H9 (cell line): ENCODE measurements around the gene RGS6. TPM values are rescaled to one million over a fixed set of nuclear protein-coding genes. Genes with fewer than 3 reads are reported as not detected.

ENCODE experiments used
- DNase-seq: peaks from one replicate; pipeline ENCODE4 v3.0.0-alpha.2; 2017
- H2AFZ ChIP-seq: one replicate; pipeline ENCODE4 v1.6.1; 2013; ENCODE audit warnings: mild to moderate bottlenecking, low read length, control low read depth, moderate library complexity
- H2AK5ac ChIP-seq: 2 replicates; pipeline ENCODE4 v1.6.1; 2013; ENCODE audit warnings: low read length, control low read depth, mixed read lengths; ENCODE audit not compliant: insufficient read length
- H2BK120ac ChIP-seq: one replicate; pipeline ENCODE4 v1.6.1; 2013; ENCODE audit warnings: low read depth, mild to moderate bottlenecking, low read length, control low read depth, inconsistent platforms; ENCODE audit not compliant: poor library complexity, severe bottlenecking
- H2BK12ac ChIP-seq: 2 replicates; pipeline ENCODE4 v1.6.1; 2013; ENCODE audit warnings: low read length, control low read depth, mixed read lengths, low read depth; ENCODE audit not compliant: insufficient read length
- H2BK15ac ChIP-seq: 2 replicates; pipeline ENCODE4 v1.6.1; 2013; ENCODE audit warnings: low read depth, low read length, control low read depth
- H2BK20ac ChIP-seq: one replicate; pipeline ENCODE4 v1.6.1; 2013; ENCODE audit warnings: low read depth, mild to moderate bottlenecking, low read length, control low read depth, inconsistent platforms; ENCODE audit not compliant: poor library complexity, severe bottlenecking
- H2BK5ac ChIP-seq: 2 replicates; pipeline ENCODE4 v1.6.1; 2013; ENCODE audit warnings: low read length, control low read depth, mixed read lengths; ENCODE audit not compliant: insufficient read length
- H3K14ac ChIP-seq: 2 replicates; pipeline ENCODE4 v1.6.1; 2013; ENCODE audit warnings: low read length, control low read depth; ENCODE audit not compliant: insufficient read depth
- H3K18ac ChIP-seq: 2 replicates; pipeline ENCODE4 v1.6.1; 2013; ENCODE audit warnings: low read depth, mild to moderate bottlenecking, mixed read lengths, low read length, control low read depth; ENCODE audit not compliant: insufficient read length
- H3K23ac ChIP-seq: 2 replicates; pipeline ENCODE4 v1.6.1; 2013; ENCODE audit warnings: low read length, control low read depth, mixed read lengths, low read depth; ENCODE audit not compliant: insufficient read length
- H3K23me2 ChIP-seq: 2 replicates; pipeline ENCODE4 v1.6.1; 2013; ENCODE audit warnings: low read depth, mild to moderate bottlenecking, mixed read lengths, low read length, control low read depth; ENCODE audit not compliant: insufficient read length, poor library complexity, severe bottlenecking
- H3K27ac ChIP-seq: 2 replicates; pipeline ENCODE4 v1.5.1; 2013; ENCODE audit warnings: low read length, control low read depth, mixed read lengths, low read depth; ENCODE audit not compliant: insufficient read length
- H3K27me3 ChIP-seq: 2 replicates; pipeline ENCODE4 v1.6.1; 2013; ENCODE audit warnings: low read length, control low read depth, inconsistent platforms; ENCODE audit not compliant: insufficient read depth
- H3K4ac ChIP-seq: 2 replicates; pipeline ENCODE4 v1.6.1; 2013; ENCODE audit warnings: low read depth, mild to moderate bottlenecking, control low read depth, inconsistent platforms, low read length, moderate library complexity
- H3K4me1 ChIP-seq: 2 replicates; pipeline ENCODE4 v1.6.1; 2013; ENCODE audit warnings: low read length, control low read depth, inconsistent platforms; ENCODE audit not compliant: insufficient read depth
- H3K4me2 ChIP-seq: 2 replicates; pipeline ENCODE4 v1.6.1; 2013; ENCODE audit warnings: low read length, control low read depth, mixed read lengths; ENCODE audit not compliant: insufficient read length, insufficient read depth
- H3K56ac ChIP-seq: 2 replicates; pipeline ENCODE4 v1.6.1; 2013; ENCODE audit warnings: low read depth, mild to moderate bottlenecking, mixed read lengths, low read length, control low read depth; ENCODE audit not compliant: insufficient read length
- H3K79me1 ChIP-seq: 2 replicates; pipeline ENCODE4 v1.6.1; 2013; ENCODE audit warnings: low read depth, mild to moderate bottlenecking, moderate library complexity, low read length, control low read depth, inconsistent platforms; ENCODE audit not compliant: insufficient read depth, poor library complexity, severe bottlenecking
- H3K79me2 ChIP-seq: 2 replicates; pipeline ENCODE4 v1.6.1; 2013; ENCODE audit warnings: low read length, control low read depth, inconsistent platforms; ENCODE audit not compliant: insufficient read depth
- H3K9ac ChIP-seq: 2 replicates; pipeline ENCODE4 v1.6.1; 2013; ENCODE audit warnings: low read length, control low read depth, mixed read lengths; ENCODE audit not compliant: insufficient read length; ENCODE audit errors: extremely low read depth
- H3K9me3 ChIP-seq: one replicate; pipeline ENCODE4 v1.6.1; 2013; ENCODE audit warnings: low read depth, low read length, inconsistent platforms; ENCODE audit not compliant: control insufficient read depth
- H3T11ph ChIP-seq: one replicate; pipeline ENCODE4 v1.6.1; 2013; ENCODE audit warnings: mild to moderate bottlenecking, low read length, control low read depth, inconsistent platforms
- H4K20me1 ChIP-seq: one replicate; pipeline ENCODE4 v1.6.1; 2013; ENCODE audit not compliant: control insufficient read depth, insufficient read length, insufficient read depth
- H4K5ac ChIP-seq: 2 replicates; pipeline ENCODE4 v1.6.1; 2013; ENCODE audit warnings: low read depth, mild to moderate bottlenecking, mixed read lengths, low read length, control low read depth; ENCODE audit not compliant: insufficient read length
- H4K8ac ChIP-seq: replicated peaks from 2 replicates; pipeline ENCODE4 v1.6.1; 2013; ENCODE audit warnings: low read length, control low read depth, mixed read lengths, low read depth; ENCODE audit not compliant: insufficient read length
- H4K91ac ChIP-seq: 2 replicates; pipeline ENCODE4 v1.6.1; 2013; ENCODE audit warnings: low read depth, mild to moderate bottlenecking, moderate library complexity, mixed read lengths, low read length, control low read depth; ENCODE audit not compliant: insufficient read length
- H3K27ac Mint-ChIP-seq, 3 experiments: 2 replicates in 2 of 3; 3 replicates in 1 of 3; pipeline ENCODE4 v1.8.0; 2020 to 2021; ENCODE audit warnings: mixed read lengths in 3 of 3, mild to moderate bottlenecking in 1 of 3, moderate library complexity in 1 of 3
- H3K27me3 Mint-ChIP-seq: 2 replicates; pipeline ENCODE4 v1.8.0; 2021; ENCODE audit warnings: low read depth, mild to moderate bottlenecking, moderate library complexity, mixed read lengths
- H3K36me3 Mint-ChIP-seq, 3 experiments: 2 replicates in 2 of 3; 3 replicates in 1 of 3; pipeline ENCODE4 v1.8.0; 2020 to 2021; ENCODE audit warnings: low read depth in 3 of 3, mixed read lengths in 3 of 3; ENCODE audit not compliant: insufficient read depth in 1 of 3
- H3K4me1 Mint-ChIP-seq, 2 experiments: 2 replicates each; pipeline ENCODE4 v1.8.0; 2020; ENCODE audit warnings: mixed read lengths in 2 of 2
- H3K4me3 Mint-ChIP-seq, 2 experiments: 2 replicates in 1 of 2; 3 replicates in 1 of 2; pipeline ENCODE4 v1.8.0; 2020 to 2021; ENCODE audit warnings: mild to moderate bottlenecking in 2 of 2, mixed read lengths in 2 of 2, moderate library complexity in 1 of 2
- H3K9me3 Mint-ChIP-seq, 2 experiments: 2 replicates in 1 of 2; 3 replicates in 1 of 2; pipeline ENCODE4 v1.8.0; 2020; ENCODE audit warnings: mild to moderate bottlenecking in 2 of 2, mixed read lengths in 2 of 2, moderate library complexity in 1 of 2
- WGBS: extraction: QIAGEN DNeasy Blood & Tissue Kit; methylation state at CpG from one replicate; pipeline ENCODE4 v1.1.7; 2013; ENCODE audit warnings: missing lambda C conversion rate, low lambda C conversion rate, mixed read lengths; ENCODE audit not compliant: insufficient read length; ENCODE audit errors: extremely low coverage; 5-methylcytosine and 5-hydroxymethylcytosine counted together
- total RNA-seq: library from RNA; stranded (reverse); gene quantifications from 2 replicates; pipeline ENCODE4 v1.2.1, GENCODE V29; 2021
- TF ChIP-seq, protein P1 (sequence below): fragments of 200-600 bp; sonication (generic); conservative IDR thresholded peaks from 3 replicates; pipeline ENCODE4 v1.8.0; 2021; ENCODE audit warnings: antibody characterized with exemption, mild to moderate bottlenecking

Gene RGS6
- total RNA-seq, 1 experiment from 2014 or later, result 3.0 TPM

DNA sequence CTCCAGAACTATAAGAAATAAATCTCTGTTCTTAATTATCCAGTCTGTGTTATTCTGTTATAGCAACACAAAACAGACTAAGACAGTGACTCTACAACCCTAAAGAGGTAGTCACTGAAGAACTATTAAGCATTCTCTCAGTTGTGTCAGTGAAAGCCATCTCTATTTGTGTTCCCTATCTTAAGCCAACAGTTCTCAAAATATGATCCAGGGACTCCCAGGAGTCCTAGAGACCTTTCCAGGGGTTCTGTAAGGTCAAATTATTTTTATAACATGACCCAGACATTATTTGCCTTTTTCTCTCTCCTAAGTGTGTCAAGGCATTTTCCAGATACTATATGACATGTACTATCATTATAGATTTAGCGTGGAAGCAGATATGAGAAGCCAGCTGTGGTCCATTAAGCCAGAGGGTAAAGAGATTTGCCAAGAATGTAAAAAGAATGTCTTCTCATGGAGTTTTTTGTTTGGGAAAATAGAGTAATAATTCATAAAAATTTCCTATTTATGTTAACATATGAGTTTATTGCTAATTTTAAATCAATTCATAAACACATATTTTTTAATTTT, 315.8 kb downstream of the RGS6 start:
- Histone ChIP-seq H4K5ac (no peak overlapping the region), H3K79me1 (no peaks in the 10 kb centered on the region), H4K91ac (no peak overlapping the region), H2AFZ (no peak overlapping the region), H2AK5ac (no peak overlapping the region), H3K4ac (no peak overlapping the region), H3K79me2 (no peaks in the 10 kb centered on the region), H3K27me3 (no peaks in the 10 kb centered on the region), H3K9me3 (peaks cover 15% of the 10 kb centered on the region), H4K8ac (no peak overlapping the region), H3K27ac (no peak overlapping the region), H3K14ac (no peak overlapping the region), H3K23ac (no peak overlapping the region), H2BK15ac (no peak overlapping the region), H2BK5ac (no peak overlapping the region), H2BK12ac (no peak overlapping the region), H3K18ac (no peak overlapping the region), H3K4me2 (no peak overlapping the region), H3K23me2 (no peaks in the 10 kb centered on the region), H3K56ac (no peak overlapping the region), H3K9ac (no peak overlapping the region), H3T11ph (no peak overlapping the region), H3K4me1 (0 out of 2 replicates have a peak, but pooled peaks cover 2% of the 10 kb centered on the region), H2BK120ac (no peak overlapping the region), H2BK20ac (no peak overlapping the region), H4K20me1 (no peaks in the 10 kb centered on the region)
- Mint-ChIP-seq H3K4me3 (no peak overlapping the region), H3K27ac (no peak overlapping the region; a peak in 1 of 7 replicates), H3K27me3 (no peaks in the 10 kb centered on the region), H3K4me1 (peaks cover 45 to 48% of the 10 kb centered on the region in 2 experiments), H3K36me3 (peaks cover 22 to 54% (median 26%) of the 10 kb centered on the region in 3 experiments), H3K9me3 (peaks cover 31 to 48% of the 10 kb centered on the region in 2 experiments)
- WGBS, result no CpG with 5 or more reads among the region's 1 CpG
- no peak for DNase-seq
- TF ChIP-seq, protein P1, sequence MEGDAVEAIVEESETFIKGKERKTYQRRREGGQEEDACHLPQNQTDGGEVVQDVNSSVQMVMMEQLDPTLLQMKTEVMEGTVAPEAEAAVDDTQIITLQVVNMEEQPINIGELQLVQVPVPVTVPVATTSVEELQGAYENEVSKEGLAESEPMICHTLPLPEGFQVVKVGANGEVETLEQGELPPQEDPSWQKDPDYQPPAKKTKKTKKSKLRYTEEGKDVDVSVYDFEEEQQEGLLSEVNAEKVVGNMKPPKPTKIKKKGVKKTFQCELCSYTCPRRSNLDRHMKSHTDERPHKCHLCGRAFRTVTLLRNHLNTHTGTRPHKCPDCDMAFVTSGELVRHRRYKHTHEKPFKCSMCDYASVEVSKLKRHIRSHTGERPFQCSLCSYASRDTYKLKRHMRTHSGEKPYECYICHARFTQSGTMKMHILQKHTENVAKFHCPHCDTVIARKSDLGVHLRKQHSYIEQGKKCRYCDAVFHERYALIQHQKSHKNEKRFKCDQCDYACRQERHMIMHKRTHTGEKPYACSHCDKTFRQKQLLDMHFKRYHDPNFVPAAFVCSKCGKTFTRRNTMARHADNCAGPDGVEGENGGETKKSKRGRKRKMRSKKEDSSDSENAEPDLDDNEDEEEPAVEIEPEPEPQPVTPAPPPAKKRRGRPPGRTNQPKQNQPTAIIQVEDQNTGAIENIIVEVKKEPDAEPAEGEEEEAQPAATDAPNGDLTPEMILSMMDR, result no peak
